Eye (tissue), 1 donor: ENCODE measurements around the gene CYS1.

Experiments used
- DNase-seq: peaks from one replicate; pipeline ENCODE4 v3.0.0-alpha.2; 2015

Gene CYS1

GRCh38 chr2:10091182-10091888 lies 11.1 kb upstream of the CYS1 start:
- no peak for DNase-seq

- no peak for DNase-seq
Observed at GRCh38 chr2:10089565-10090190, 9.5 kb upstream of the CYS1 start.

- DNase-seq = no peak
Observed at GRCh38 chr2:10087360-10087759, 7.1 kb upstream of the CYS1 start.

GRCh38 chr2:10086950-10087349 lies 6.7 kb upstream of the CYS1 start:
- DNase-seq = no peak

GRCh38 chr2:10085668-10086059 lies 5.5 kb upstream of the CYS1 start:
- no peak for DNase-seq

GRCh38 chr2:10085043-10085667 lies 4.9 kb upstream of the CYS1 start:
- no peak for DNase-seq

- peak; percentile 55 for DNase-seq
Observed at GRCh38 chr2:10084223-10084865, 4.1 kb upstream of the CYS1 start.

GRCh38 chr2:10083692-10084211 lies 3.5 kb upstream of the CYS1 start:
- DNase-seq = no peak

GRCh38 chr2:10083046-10083445 lies 2.8 kb upstream of the CYS1 start:
- no peak for DNase-seq

GRCh38 chr2:10080536-10081304 lies 509 bp upstream of the CYS1 start:
- peak; percentile 63 for DNase-seq

- peak; percentile 75 for DNase-seq
Observed at GRCh38 chr2:10079266-10079869, 843 bp downstream of the CYS1 start.

- DNase-seq = no peak
Observed at GRCh38 chr2:10078704-10079265, 1.4 kb downstream of the CYS1 start.

- DNase-seq = no peak
Observed at GRCh38 chr2:10078001-10078400, 2.2 kb downstream of the CYS1 start.

GRCh38 chr2:10076988-10077527 lies 3.2 kb downstream of the CYS1 start:
- DNase-seq = no peak

- DNase-seq = no peak
Observed at GRCh38 chr2:10076511-10076910, 3.7 kb downstream of the CYS1 start.

GRCh38 chr2:10075571-10076209 lies 4.5 kb downstream of the CYS1 start:
- DNase-seq = no peak

GRCh38 chr2:10075101-10075500 lies 5.1 kb downstream of the CYS1 start:
- no peak for DNase-seq

GRCh38 chr2:10073706-10074105 lies 6.5 kb downstream of the CYS1 start:
- no peak for DNase-seq

GRCh38 chr2:10072656-10073480 lies 7.3 kb downstream of the CYS1 start:
- DNase-seq = peak; percentile 96

- DNase-seq = no peak
Observed at GRCh38 chr2:10071595-10071994, 8.6 kb downstream of the CYS1 start.
